ENCODE measurements around the gene PLCB1.

The PLCB1 gene

GRCh38 chr20:8385247-8385646 is 253.2 kb downstream of the PLCB1 start:
- peaks cover 3% of the 10 kb centered on the region; the same call in 1 of the 2 replicates for H3K4me1 ChIP-seq (ENCODE audit: insufficient read depth, low read length)
- no peaks in the 10 kb centered on the region for H3K36me3 ChIP-seq (ENCODE audit: insufficient read depth, low read length)
- H3K9me3 ChIP-seq (ENCODE audit: control insufficient read depth, insufficient read depth, low read length): no peaks in the 10 kb centered on the region
- no peak overlapping the region for H3K9ac ChIP-seq (ENCODE audit: low read depth, low read length)

- no peaks in the 10 kb centered on the region for H3K36me3 ChIP-seq (ENCODE audit: insufficient read depth, low read length)
- no peak overlapping the region for H3K9ac ChIP-seq (ENCODE audit: low read depth, low read length)
- peaks cover 3% of the 10 kb centered on the region; the same call in 1 of the 2 replicates for H3K4me1 ChIP-seq (ENCODE audit: insufficient read depth, low read length)
- H3K9me3 ChIP-seq (ENCODE audit: control insufficient read depth, insufficient read depth, low read length): no peaks in the 10 kb centered on the region
Observed at GRCh38 chr20:8386991-8387390, 254.9 kb downstream of the PLCB1 start.

GRCh38 chr20:8388141-8388540 is 256.1 kb downstream of the PLCB1 start:
- H3K4me1 ChIP-seq (ENCODE audit: insufficient read depth, low read length): peaks cover 3% of the 10 kb centered on the region; the same call in 1 of the 2 replicates
- no peaks in the 10 kb centered on the region for H3K36me3 ChIP-seq (ENCODE audit: insufficient read depth, low read length)
- no peaks in the 10 kb centered on the region for H3K9me3 ChIP-seq (ENCODE audit: control insufficient read depth, insufficient read depth, low read length)
- H3K9ac ChIP-seq (ENCODE audit: low read depth, low read length): no peak overlapping the region

- Histone ChIP-seq H3K9ac (ENCODE audit: low read depth, low read length) (no peak overlapping the region), H3K4me1 (ENCODE audit: insufficient read depth, low read length) (peaks cover 3% of the 10 kb centered on the region; the same call in 1 of the 2 replicates), H3K9me3 (ENCODE audit: control insufficient read depth, insufficient read depth, low read length) (no peaks in the 10 kb centered on the region), H3K36me3 (ENCODE audit: insufficient read depth, low read length) (no peaks in the 10 kb centered on the region)
Observed at GRCh38 chr20:8388707-8389106, 256.6 kb downstream of the PLCB1 start.

GRCh38 chr20:8389381-8390036 is 257.4 kb downstream of the PLCB1 start:
- Histone ChIP-seq H3K9ac (ENCODE audit: low read depth, low read length) (no peak overlapping the region), H3K4me1 (ENCODE audit: insufficient read depth, low read length) (peaks cover 3% of the 10 kb centered on the region; the same call in 1 of the 2 replicates), H3K9me3 (ENCODE audit: control insufficient read depth, insufficient read depth, low read length) (no peaks in the 10 kb centered on the region), H3K36me3 (ENCODE audit: insufficient read depth, low read length) (no peaks in the 10 kb centered on the region)

- no peaks in the 10 kb centered on the region for H3K36me3 ChIP-seq (ENCODE audit: insufficient read depth, low read length)
- H3K4me1 ChIP-seq (ENCODE audit: insufficient read depth, low read length): peaks cover 3% of the 10 kb centered on the region; the same call in 1 of the 2 replicates
- no peaks in the 10 kb centered on the region for H3K9me3 ChIP-seq (ENCODE audit: control insufficient read depth, insufficient read depth, low read length)
- no peak overlapping the region for H3K9ac ChIP-seq (ENCODE audit: low read depth, low read length)
Observed at GRCh38 chr20:8390037-8390433, 258.0 kb downstream of the PLCB1 start.

GRCh38 chr20:8390500-8390899 is 258.4 kb downstream of the PLCB1 start:
- Histone ChIP-seq H3K4me1 (ENCODE audit: insufficient read depth, low read length) (0 out of 2 replicates have a peak, but pooled peaks cover 3% of the 10 kb centered on the region), H3K9me3 (ENCODE audit: control insufficient read depth, insufficient read depth, low read length) (no peaks in the 10 kb centered on the region), H3K9ac (ENCODE audit: low read depth, low read length) (no peak overlapping the region), H3K36me3 (ENCODE audit: insufficient read depth, low read length) (no peaks in the 10 kb centered on the region)

GRCh38 chr20:8393381-8393780 is 261.3 kb downstream of the PLCB1 start:
- Histone ChIP-seq H3K36me3 (ENCODE audit: insufficient read depth, low read length) (no peaks in the 10 kb centered on the region), H3K9me3 (ENCODE audit: control insufficient read depth, insufficient read depth, low read length) (no peaks in the 10 kb centered on the region), H3K4me1 (ENCODE audit: insufficient read depth, low read length) (0 out of 2 replicates have a peak, but pooled peaks cover 3% of the 10 kb centered on the region), H3K9ac (ENCODE audit: low read depth, low read length) (no peak overlapping the region)

GRCh38 chr20:8394308-8394945 is 262.4 kb downstream of the PLCB1 start:
- Histone ChIP-seq H3K4me1 (ENCODE audit: insufficient read depth, low read length) (no peaks in the 10 kb centered on the region), H3K9me3 (ENCODE audit: control insufficient read depth, insufficient read depth, low read length) (no peaks in the 10 kb centered on the region), H3K36me3 (ENCODE audit: insufficient read depth, low read length) (no peaks in the 10 kb centered on the region), H3K9ac (ENCODE audit: low read depth, low read length) (no peak overlapping the region)

- Histone ChIP-seq H3K4me1 (ENCODE audit: insufficient read depth, low read length) (no peaks in the 10 kb centered on the region), H3K9ac (ENCODE audit: low read depth, low read length) (no peak overlapping the region), H3K36me3 (ENCODE audit: insufficient read depth, low read length) (no peaks in the 10 kb centered on the region), H3K9me3 (ENCODE audit: control insufficient read depth, insufficient read depth, low read length) (no peaks in the 10 kb centered on the region)
Observed at GRCh38 chr20:8395956-8396355, 263.9 kb downstream of the PLCB1 start.

- no peaks in the 10 kb centered on the region for H3K4me1 ChIP-seq (ENCODE audit: insufficient read depth, low read length)
- no peaks in the 10 kb centered on the region for H3K36me3 ChIP-seq (ENCODE audit: insufficient read depth, low read length)
- no peak overlapping the region for H3K9ac ChIP-seq (ENCODE audit: low read depth, low read length)
- H3K9me3 ChIP-seq (ENCODE audit: control insufficient read depth, insufficient read depth, low read length): no peaks in the 10 kb centered on the region
Observed at GRCh38 chr20:8398263-8399051, 266.4 kb downstream of the PLCB1 start.

- no peaks in the 10 kb centered on the region for H3K9me3 ChIP-seq (ENCODE audit: control insufficient read depth, insufficient read depth, low read length)
- no peaks in the 10 kb centered on the region for H3K36me3 ChIP-seq (ENCODE audit: insufficient read depth, low read length)
- H3K9ac ChIP-seq (ENCODE audit: low read depth, low read length): no peak overlapping the region
- no peaks in the 10 kb centered on the region for H3K4me1 ChIP-seq (ENCODE audit: insufficient read depth, low read length)
Observed at GRCh38 chr20:8399947-8400346, 267.9 kb downstream of the PLCB1 start.

GRCh38 chr20:8400486-8400885 is 268.4 kb downstream of the PLCB1 start:
- H3K36me3 ChIP-seq (ENCODE audit: insufficient read depth, low read length): no peaks in the 10 kb centered on the region
- no peaks in the 10 kb centered on the region for H3K9me3 ChIP-seq (ENCODE audit: control insufficient read depth, insufficient read depth, low read length)
- no peak overlapping the region for H3K9ac ChIP-seq (ENCODE audit: low read depth, low read length)
- H3K4me1 ChIP-seq (ENCODE audit: insufficient read depth, low read length): no peaks in the 10 kb centered on the region

GRCh38 chr20:8401556-8401955 is 269.5 kb downstream of the PLCB1 start:
- Histone ChIP-seq H3K9me3 (ENCODE audit: control insufficient read depth, insufficient read depth, low read length) (no peaks in the 10 kb centered on the region), H3K9ac (ENCODE audit: low read depth, low read length) (no peak overlapping the region), H3K4me1 (ENCODE audit: insufficient read depth, low read length) (no peaks in the 10 kb centered on the region), H3K36me3 (ENCODE audit: insufficient read depth, low read length) (no peaks in the 10 kb centered on the region)

All from ES-I3 (cell line).